Liver (tissue), 9 donors: ENCODE results near the gene POU2F3. TPM values are rescaled to one million over a fixed set of nuclear protein-coding genes. Genes with fewer than 3 reads are reported as not detected.

ENCODE experiments used
- DNase-seq: peaks from one replicate; pipeline ENCODE4 v3.0.0-alpha.2; 2017; ENCODE audit warnings: low spot score
- H3K27ac ChIP-seq, 2 donors: one replicate each; pipeline ENCODE4 v1.7.0; 2013; ENCODE audit warnings: inconsistent platforms in 2 of 2, low read length in 2 of 2, control low read depth in 1 of 2, low read depth in 1 of 2, mild to moderate bottlenecking in 1 of 2
- H3K27me3 ChIP-seq, 4 donors: one replicate each; pipeline versions ENCODE4 v1.6.1 to v1.7.0; 2013; ENCODE audit warnings: low read length in 3 of 4, inconsistent platforms in 1 of 4, mild to moderate bottlenecking in 1 of 4, moderate library complexity in 1 of 4; ENCODE audit not compliant: control insufficient read depth in 4 of 4, insufficient read depth in 4 of 4
- H3K36me3 ChIP-seq, 4 donors: one replicate each; pipeline versions ENCODE4 v1.6.1 to v1.7.0; 2013; ENCODE audit warnings: low read length in 3 of 4, mild to moderate bottlenecking in 3 of 4, low read depth in 1 of 4, moderate library complexity in 1 of 4; ENCODE audit not compliant: control insufficient read depth in 4 of 4, insufficient read depth in 3 of 4
- H3K4me1 ChIP-seq, 4 donors: one replicate each; pipeline versions ENCODE4 v1.6.1 to v1.7.0; 2013; ENCODE audit warnings: low read length in 3 of 4, mild to moderate bottlenecking in 3 of 4, moderate library complexity in 1 of 4; ENCODE audit not compliant: control insufficient read depth in 4 of 4, insufficient read depth in 4 of 4
- H3K4me3 ChIP-seq, 3 donors: one replicate each; pipeline versions ENCODE4 v1.6.1 to v1.7.0; 2013; ENCODE audit warnings: low read length in 3 of 3, control low read depth in 1 of 3, low read depth in 1 of 3, mild to moderate bottlenecking in 1 of 3
- H3K9ac ChIP-seq, 2 donors: one replicate each; pipeline ENCODE4 v1.7.0; 2013; ENCODE audit warnings: low read length in 2 of 2, mild to moderate bottlenecking in 2 of 2, moderate library complexity in 2 of 2, control low read depth in 1 of 2, low read depth in 1 of 2
- H3K9me3 ChIP-seq, 4 donors: one replicate each; pipeline versions ENCODE4 v1.6.1 to v1.7.0; 2013; ENCODE audit warnings: low read length in 3 of 4; ENCODE audit not compliant: control insufficient read depth in 4 of 4
- ATF3 ChIP-seq: IDR thresholded peaks from 2 replicates; pipeline ENCODE4 v1.6.1; 2016; ENCODE audit warnings: antibody characterized with exemption
- EGR1 ChIP-seq, 2 donors: IDR thresholded peaks; 2 replicates each; pipeline ENCODE4 v1.6.1; 2016 to 2018; ENCODE audit warnings: antibody characterized with exemption in 2 of 2, low read depth in 2 of 2
- FOXA1 ChIP-seq: IDR thresholded peaks from 2 replicates; pipeline ENCODE4 v1.6.1; 2016; ENCODE audit warnings: antibody characterized with exemption
- FOXA2 ChIP-seq: IDR thresholded peaks from 2 replicates; pipeline ENCODE4 v1.6.1; 2016; ENCODE audit warnings: antibody characterized with exemption
- GABPA ChIP-seq, 2 donors: IDR thresholded peaks in 1 of 2; conservative IDR thresholded peaks in 1 of 2; 2 replicates each; pipeline ENCODE4 v1.6.1; 2016; ENCODE audit warnings: antibody characterized with exemption in 2 of 2, mild to moderate bottlenecking in 1 of 2, moderate library complexity in 1 of 2
- HNF4A ChIP-seq, 2 donors: conservative IDR thresholded peaks; 2 replicates each; pipeline ENCODE4 v1.6.1; 2016; ENCODE audit warnings: antibody characterized with exemption in 2 of 2, mild to moderate bottlenecking in 2 of 2
- HNF4G ChIP-seq: IDR thresholded peaks from 2 replicates; pipeline ENCODE4 v1.6.1; 2016; ENCODE audit warnings: antibody characterized with exemption
- JUND ChIP-seq, 2 donors: IDR thresholded peaks; 2 replicates each; pipeline ENCODE4 v1.6.1; 2016; ENCODE audit warnings: antibody characterized with exemption in 2 of 2
- MAX ChIP-seq: IDR thresholded peaks from 2 replicates; pipeline ENCODE4 v1.6.1; 2016; ENCODE audit warnings: antibody characterized with exemption
- NR2F2 ChIP-seq: IDR thresholded peaks from 2 replicates; pipeline ENCODE4 v1.6.1; 2016; ENCODE audit warnings: antibody characterized with exemption
- RAD21 ChIP-seq, 2 donors: IDR thresholded peaks; 2 replicates each; pipeline ENCODE4 v1.6.1; 2016; ENCODE audit warnings: antibody characterized with exemption in 2 of 2, mild to moderate bottlenecking in 2 of 2
- REST ChIP-seq: IDR thresholded peaks from 2 replicates; pipeline ENCODE4 v1.6.1; 2016; ENCODE audit warnings: antibody characterized with exemption, mild to moderate bottlenecking
- RXRA ChIP-seq, 2 donors: IDR thresholded peaks; 2 replicates each; pipeline ENCODE4 v1.6.1; 2017 to 2018; ENCODE audit warnings: antibody characterized with exemption in 2 of 2, mild to moderate bottlenecking in 1 of 2
- SP1 ChIP-seq: IDR thresholded peaks from 2 replicates; pipeline ENCODE4 v1.6.1; 2018; ENCODE audit warnings: antibody characterized with exemption, mild to moderate bottlenecking
- TAF1 ChIP-seq: conservative IDR thresholded peaks from 2 replicates; pipeline ENCODE4 v1.6.1; 2016; ENCODE audit warnings: antibody characterized with exemption, mild to moderate bottlenecking
- YY1 ChIP-seq: IDR thresholded peaks from 2 replicates; pipeline ENCODE4 v1.6.1; 2016; ENCODE audit warnings: antibody characterized with exemption, mild to moderate bottlenecking
- ZBTB33 ChIP-seq: IDR thresholded peaks from 2 replicates; pipeline ENCODE4 v1.6.1; 2016; ENCODE audit warnings: antibody characterized with exemption
- WGBS: extraction: QIAGEN DNeasy Blood & Tissue Kit; methylation state at CpG from one replicate; pipeline ENCODE4 v1.1.7; 2013; 5-methylcytosine and 5-hydroxymethylcytosine counted together
- polyA plus RNA-seq, 2 donors: library from polyadenylated mRNA; stranded (reverse) in 1 of 2; unstranded in 1 of 2; fragments of 200-250 nt in 1 of 2; fragments of >200 nt in 1 of 2; fragmentation: Nextera tagmentation in 1 of 2; extraction: Ambion mirVana in 1 of 2; gene quantifications; one replicate each; pipeline versions ENCODE4 v1.2.1 to v1.2.3, GENCODE V29; 2013 to 2015
- total RNA-seq, 2 donors: library from RNA; depleted of rRNA; stranded (reverse); fragments of >200 nt; gene quantifications; one replicate each; pipeline ENCODE4 v1.2.3, GENCODE V29; 2014
- TF ChIP-seq, protein P1 (sequence below): fragments of 150-350 bp; IDR thresholded peaks from 2 replicates; pipeline ENCODE4 v1.5.1; 2017; ENCODE audit warnings: improper control_type of control experiment, low read depth, low read length; ENCODE audit not compliant: missing input control
- donor health status: healthy.
- donor health status: healthy.
- donor health status: healthy.
- donor health status: healthy.
- donor health status: healthy.

POU2F3 gene
- total and polyA plus RNA-seq, 4 donors, result not detected

GRCh38 chr11:120222916-120223315, 17.0 kb upstream of the POU2F3 start:
- TF ChIP-seq FOXA2 (no peak), SP1 (no peak), YY1 (no peak)
- H3K27me3 ChIP-seq, result no peaks in the 10 kb centered on the region
- no peak overlapping the region for H3K9ac ChIP-seq
- H3K9me3 ChIP-seq, result no peaks in the 10 kb centered on the region
- DNase-seq, result no peak
- peaks cover 12 to 68% (median 36%) of the 10 kb centered on the region in 4 donors for H3K4me1 ChIP-seq
- no peak overlapping the region for H3K4me3 ChIP-seq
- 78% methylated on average over 8 of the region's 8 CpGs for WGBS
- peaks cover 5 to 35% (median 23%) of the 10 kb centered on the region in 4 donors for H3K36me3 ChIP-seq
- H3K27ac ChIP-seq, result peak overlapping the region in 1 of 2 donors; percentile 35

GRCh38 chr11:120223793-120224192, 16.1 kb upstream of the POU2F3 start:
- no peaks in the 10 kb centered on the region for H3K27me3 ChIP-seq
- no peak overlapping the region for H3K4me3 ChIP-seq
- no peak overlapping the region for H3K9ac ChIP-seq
- H3K27ac ChIP-seq, result peak overlapping the region in 1 of 2 donors; percentile 10
- TF ChIP-seq ATF3 (no peak), TAF1 (no peak), HNF4A (conservative IDR thresholded peaks at IDR 0.05) (no peak), MAX (no peak), SP1 (no peak), FOXA2 (no peak), JUND (IDR thresholded peaks at IDR 0.05) (no peak), GABPA (IDR thresholded peaks at IDR 0.05 in 1 of 2, conservative IDR thresholded peaks at IDR 0.05 in 1 of 2) (no peak), HNF4G (no peak), NR2F2 (no peak), EGR1 (IDR thresholded peaks at IDR 0.05; ENCODE audit: low read depth in 2 of 2) (no peak), YY1 (no peak), RAD21 (IDR thresholded peaks at IDR 0.05) (no peak), RXRA (IDR thresholded peaks at IDR 0.05) (no peak), ZBTB33 (no peak), FOXA1 (no peak), REST (no peak)
- TF ChIP-seq, protein P1, sequence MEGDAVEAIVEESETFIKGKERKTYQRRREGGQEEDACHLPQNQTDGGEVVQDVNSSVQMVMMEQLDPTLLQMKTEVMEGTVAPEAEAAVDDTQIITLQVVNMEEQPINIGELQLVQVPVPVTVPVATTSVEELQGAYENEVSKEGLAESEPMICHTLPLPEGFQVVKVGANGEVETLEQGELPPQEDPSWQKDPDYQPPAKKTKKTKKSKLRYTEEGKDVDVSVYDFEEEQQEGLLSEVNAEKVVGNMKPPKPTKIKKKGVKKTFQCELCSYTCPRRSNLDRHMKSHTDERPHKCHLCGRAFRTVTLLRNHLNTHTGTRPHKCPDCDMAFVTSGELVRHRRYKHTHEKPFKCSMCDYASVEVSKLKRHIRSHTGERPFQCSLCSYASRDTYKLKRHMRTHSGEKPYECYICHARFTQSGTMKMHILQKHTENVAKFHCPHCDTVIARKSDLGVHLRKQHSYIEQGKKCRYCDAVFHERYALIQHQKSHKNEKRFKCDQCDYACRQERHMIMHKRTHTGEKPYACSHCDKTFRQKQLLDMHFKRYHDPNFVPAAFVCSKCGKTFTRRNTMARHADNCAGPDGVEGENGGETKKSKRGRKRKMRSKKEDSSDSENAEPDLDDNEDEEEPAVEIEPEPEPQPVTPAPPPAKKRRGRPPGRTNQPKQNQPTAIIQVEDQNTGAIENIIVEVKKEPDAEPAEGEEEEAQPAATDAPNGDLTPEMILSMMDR, result no peak
- 9% methylated on average over 1 of the region's 1 CpG for WGBS
- no peak for DNase-seq
- H3K36me3 ChIP-seq, result peaks cover 7 to 40% (median 28%) of the 10 kb centered on the region in 4 donors
- H3K4me1 ChIP-seq, result peaks cover 4 to 59% (median 28%) of the 10 kb centered on the region in 4 donors
- no peaks in the 10 kb centered on the region for H3K9me3 ChIP-seq
